Neural progenitor cell (in vitro differentiated cells): ENCODE data around the gene SLC43A2. TPM values are rescaled to one million over a fixed set of nuclear protein-coding genes. Genes with fewer than 3 reads are reported as not detected.
A peak's percentile ranks its signal among the peaks of the same experiment; 100 is the strongest.
"Not testable (repeated sequence)": the region's sequence is repeated elsewhere in the genome, so short reads cannot be mapped to it uniquely, and the experiment has no call there.

Experiments
- DNase-seq: peaks from one replicate; pipeline ENCODE4 v3.0.0-alpha.2; 2016; ENCODE audit warnings: low spot score
- H2AFZ ChIP-seq: fragments of 200-600 bp; sonication (generic); replicated peaks from 2 replicates; pipeline ENCODE4 v1.6.1; 2016; ENCODE audit warnings: antibody characterized with exemption
- H3F3A ChIP-seq: fragments of 200-600 bp; sonication (generic); 2 replicates; pipeline ENCODE4 v1.6.1; 2016; ENCODE audit warnings: antibody characterized with exemption, low read depth
- H3K27ac ChIP-seq: fragments of 200-600 bp; sonication (generic); 2 replicates; pipeline ENCODE4 v1.5.1; 2016; ENCODE audit warnings: mild to moderate bottlenecking
- H3K27me3 ChIP-seq: fragments of 200-600 bp; sonication (generic); 2 replicates; pipeline ENCODE4 v1.6.1; 2016; ENCODE audit warnings: mild to moderate bottlenecking, moderate library complexity
- H3K36me3 ChIP-seq: fragments of 200-600 bp; sonication (generic); 2 replicates; pipeline ENCODE4 v1.5.1; 2016
- H3K4me1 ChIP-seq: fragments of 200-600 bp; sonication (generic); 2 replicates; pipeline ENCODE4 v1.6.1; 2016; ENCODE audit warnings: mixed run types
- H3K4me2 ChIP-seq: fragments of 200-600 bp; sonication (generic); 2 replicates; pipeline ENCODE4 v1.6.1; 2016
- H3K4me3 ChIP-seq: fragments of 200-600 bp; sonication (generic); 2 replicates; pipeline ENCODE4 v1.5.1; 2016
- H3K79me2 ChIP-seq: fragments of 200-600 bp; sonication (generic); 2 replicates; pipeline ENCODE4 v1.6.1; 2016; ENCODE audit warnings: low read depth
- H3K9ac ChIP-seq: fragments of 200-600 bp; sonication (generic); 2 replicates; pipeline ENCODE4 v1.6.1; 2016
- H3K9me3 ChIP-seq: fragments of 200-600 bp; sonication (generic); 2 replicates; pipeline ENCODE4 v1.5.1; 2016; ENCODE audit warnings: low read depth
- H4K20me1 ChIP-seq: fragments of 200-600 bp; sonication (generic); 2 replicates; pipeline ENCODE4 v1.6.1; 2016; ENCODE audit warnings: low read depth
- H3K27ac Mint-ChIP-seq: 3 replicates; pipeline ENCODE4 v1.8.0; 2021; ENCODE audit warnings: mixed read lengths
- H3K27me3 Mint-ChIP-seq: 2 replicates; pipeline ENCODE4 v1.8.0; 2022; ENCODE audit warnings: low read depth, mild to moderate bottlenecking, inconsistent platforms, moderate library complexity, mixed read lengths; ENCODE audit not compliant: insufficient read depth
- H3K36me3 Mint-ChIP-seq: 3 replicates; pipeline ENCODE4 v1.8.0; 2021; ENCODE audit warnings: mixed read lengths
- H3K4me1 Mint-ChIP-seq: 3 replicates; pipeline ENCODE4 v1.8.0; 2021; ENCODE audit warnings: mixed read lengths
- H3K4me3 Mint-ChIP-seq: 3 replicates; pipeline ENCODE4 v1.8.0; 2021; ENCODE audit warnings: mild to moderate bottlenecking, moderate library complexity, mixed read lengths
- H3K9me3 Mint-ChIP-seq: 3 replicates; pipeline ENCODE4 v1.8.0; 2020; ENCODE audit warnings: mixed read lengths
- EZH2 ChIP-seq: fragments of 200-600 bp; sonication (generic); IDR thresholded peaks from 2 replicates; pipeline ENCODE4 v1.6.1; 2017; ENCODE audit warnings: antibody characterized with exemption, mild to moderate bottlenecking, moderate library complexity
- EZH2phosphoT487 ChIP-seq: fragments of 200-600 bp; sonication (generic); IDR thresholded peaks from 2 replicates; pipeline ENCODE4 v1.6.1; 2017; ENCODE audit warnings: antibody characterized with exemption
- total RNA-seq: library from RNA; depleted of rRNA; stranded (reverse); fragments of >200 nt; gene quantifications from 2 replicates; pipeline ENCODE4 v1.2.3, GENCODE V29; 2015; ENCODE audit warnings: low replicate concordance
- TF ChIP-seq, protein P1 (sequence below): fragments of 200-600 bp; sonication (generic); IDR thresholded peaks from 2 replicates; pipeline ENCODE4 v1.5.1; 2017; ENCODE audit warnings: antibody characterized with exemption, mild to moderate bottlenecking

SLC43A2 gene
- total RNA-seq, 1 donor from 2014 or later = 6.8 TPM

DNA sequence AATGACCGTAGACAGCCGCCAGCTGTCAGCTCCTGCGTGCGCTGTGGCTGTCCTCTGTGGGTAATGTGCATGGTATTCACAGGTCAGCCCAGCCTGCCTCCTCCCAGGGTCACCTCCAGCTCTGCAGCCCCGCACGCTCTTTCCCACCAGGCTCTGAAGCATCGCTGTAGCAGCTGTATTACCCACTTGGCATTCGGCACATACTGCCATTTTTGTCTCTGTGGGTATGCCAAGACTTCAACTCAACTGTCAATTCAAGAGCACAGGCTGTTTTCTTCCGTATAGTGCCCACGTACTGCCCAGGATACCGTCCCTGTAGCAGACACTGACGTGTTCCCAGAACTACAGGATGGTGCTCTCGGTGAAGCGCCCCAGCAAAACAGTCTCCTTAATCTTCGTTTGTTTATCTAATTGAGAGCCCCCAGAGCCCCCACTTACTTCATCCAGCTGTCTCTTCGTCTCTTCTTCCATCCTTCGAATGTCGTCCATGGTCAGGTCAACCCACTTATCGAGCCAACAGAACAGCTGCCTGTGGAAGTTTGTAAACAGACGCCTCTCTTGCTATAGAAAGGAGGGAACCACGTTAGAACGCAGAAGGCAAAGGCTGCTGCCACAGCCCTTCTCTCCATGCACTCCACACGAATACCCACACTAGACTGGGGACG is 94.8 kb downstream of the SLC43A2 start:
- no peaks in the 10 kb centered on the region for H3K4me1 Mint-ChIP-seq
- no peak overlapping the region for H3K27ac ChIP-seq
- TF ChIP-seq, protein P1, sequence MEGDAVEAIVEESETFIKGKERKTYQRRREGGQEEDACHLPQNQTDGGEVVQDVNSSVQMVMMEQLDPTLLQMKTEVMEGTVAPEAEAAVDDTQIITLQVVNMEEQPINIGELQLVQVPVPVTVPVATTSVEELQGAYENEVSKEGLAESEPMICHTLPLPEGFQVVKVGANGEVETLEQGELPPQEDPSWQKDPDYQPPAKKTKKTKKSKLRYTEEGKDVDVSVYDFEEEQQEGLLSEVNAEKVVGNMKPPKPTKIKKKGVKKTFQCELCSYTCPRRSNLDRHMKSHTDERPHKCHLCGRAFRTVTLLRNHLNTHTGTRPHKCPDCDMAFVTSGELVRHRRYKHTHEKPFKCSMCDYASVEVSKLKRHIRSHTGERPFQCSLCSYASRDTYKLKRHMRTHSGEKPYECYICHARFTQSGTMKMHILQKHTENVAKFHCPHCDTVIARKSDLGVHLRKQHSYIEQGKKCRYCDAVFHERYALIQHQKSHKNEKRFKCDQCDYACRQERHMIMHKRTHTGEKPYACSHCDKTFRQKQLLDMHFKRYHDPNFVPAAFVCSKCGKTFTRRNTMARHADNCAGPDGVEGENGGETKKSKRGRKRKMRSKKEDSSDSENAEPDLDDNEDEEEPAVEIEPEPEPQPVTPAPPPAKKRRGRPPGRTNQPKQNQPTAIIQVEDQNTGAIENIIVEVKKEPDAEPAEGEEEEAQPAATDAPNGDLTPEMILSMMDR = no peak
- TF ChIP-seq EZH2 (no peak), EZH2phosphoT487 (no peak)
- H3K9ac ChIP-seq = no peak overlapping the region
- H3K9me3 ChIP-seq = no peaks in the 10 kb centered on the region
- no peaks in the 10 kb centered on the region for H3K4me1 ChIP-seq
- no peaks in the 10 kb centered on the region for H4K20me1 ChIP-seq
- H2AFZ ChIP-seq = no peak overlapping the region
- no peak overlapping the region for H3K27ac Mint-ChIP-seq
- DNase-seq = no peak
- no peak overlapping the region for H3K4me3 ChIP-seq
- H3F3A ChIP-seq = no peaks in the 10 kb centered on the region
- H3K4me3 Mint-ChIP-seq = no peak overlapping the region
- H3K27me3 Mint-ChIP-seq = peaks cover 3% of the 10 kb centered on the region
- H3K4me2 ChIP-seq = no peak overlapping the region
- H3K27me3 ChIP-seq = no peaks in the 10 kb centered on the region
- H3K36me3 Mint-ChIP-seq = peaks cover 29% of the 10 kb centered on the region
- no peaks in the 10 kb centered on the region for H3K9me3 Mint-ChIP-seq
- H3K36me3 ChIP-seq = peaks cover 4% of the 10 kb centered on the region
- no peaks in the 10 kb centered on the region for H3K79me2 ChIP-seq

DNA sequence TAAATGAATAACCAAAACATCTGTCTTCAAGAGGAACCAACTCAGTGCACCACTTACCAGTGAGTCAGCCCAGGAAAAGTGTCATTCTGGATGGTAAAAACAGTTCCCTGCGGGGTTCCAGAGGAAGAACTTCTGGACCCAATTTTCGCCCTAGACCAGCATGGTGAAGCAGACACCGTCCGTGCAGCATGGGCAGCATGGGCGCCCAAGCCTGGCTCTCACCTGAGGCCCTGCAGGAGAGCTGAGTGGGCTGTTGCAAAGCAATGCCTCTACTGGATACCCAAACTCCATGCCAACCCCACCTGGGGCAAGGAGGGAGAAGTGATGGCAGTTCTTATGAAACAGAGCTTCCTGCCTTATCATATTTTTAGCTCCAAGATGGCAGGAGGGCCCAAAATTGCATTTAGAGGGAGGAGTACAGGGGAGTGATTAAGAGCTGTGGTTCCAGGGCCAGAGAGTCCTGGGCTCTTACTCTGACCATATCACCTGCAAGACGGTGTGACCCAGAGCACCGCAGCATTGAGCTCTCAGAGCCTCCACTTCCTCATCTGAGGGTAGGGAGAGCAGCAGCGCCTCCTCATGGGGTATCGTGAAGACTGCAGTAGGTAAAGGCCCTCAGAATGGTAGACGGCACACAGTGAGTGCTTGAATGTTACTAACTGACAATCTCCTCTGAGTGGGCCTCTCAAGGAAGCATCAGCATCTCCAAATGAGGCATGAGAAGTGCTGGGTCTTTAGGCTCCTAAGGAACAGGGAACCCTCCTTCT is 95.6 kb downstream of the SLC43A2 start:
- H3K4me2 ChIP-seq = no peak overlapping the region
- no peak overlapping the region for H3K27ac Mint-ChIP-seq
- no peaks in the 10 kb centered on the region for H3K9me3 Mint-ChIP-seq
- no peaks in the 10 kb centered on the region for H3K27me3 ChIP-seq
- H3K9me3 ChIP-seq = no peaks in the 10 kb centered on the region
- H3F3A ChIP-seq = no peaks in the 10 kb centered on the region
- no peak for TF ChIP-seq EZH2phosphoT487
- TF ChIP-seq, protein P1 = peak; percentile 63
- H3K36me3 ChIP-seq = peaks cover 4% of the 10 kb centered on the region
- H3K79me2 ChIP-seq = no peaks in the 10 kb centered on the region
- H3K4me1 Mint-ChIP-seq = no peaks in the 10 kb centered on the region
- no peak overlapping the region for H3K4me3 ChIP-seq
- H3K9ac ChIP-seq = no peak overlapping the region
- H2AFZ ChIP-seq = no peak overlapping the region
- no peaks in the 10 kb centered on the region for H3K4me1 ChIP-seq
- no peak overlapping the region for H3K4me3 Mint-ChIP-seq
- H3K27ac ChIP-seq = no peak overlapping the region
- DNase-seq = peak; percentile 69
- H4K20me1 ChIP-seq = no peaks in the 10 kb centered on the region
- H3K36me3 Mint-ChIP-seq = peaks cover 25% of the 10 kb centered on the region
- no peaks in the 10 kb centered on the region for H3K27me3 Mint-ChIP-seq

DNA sequence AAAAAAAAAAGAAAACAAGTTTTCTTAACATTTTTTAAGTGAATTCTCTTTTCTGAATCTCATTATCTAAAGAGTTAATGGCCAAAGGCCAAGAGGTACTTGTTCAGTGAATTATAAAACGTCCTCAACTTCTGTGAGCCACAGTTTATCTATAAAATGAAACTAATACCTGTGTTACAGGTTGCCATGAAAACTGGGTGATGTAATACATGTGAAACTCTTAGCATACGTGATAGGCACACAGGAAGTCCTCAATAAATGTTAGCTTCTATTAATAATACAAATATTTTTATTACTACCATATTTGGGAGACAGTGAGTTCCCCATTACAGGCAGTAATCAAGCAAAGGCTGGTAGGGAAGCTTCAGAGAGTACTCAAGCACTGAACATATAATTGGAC is 98.8 kb downstream of the SLC43A2 start:
- Mint-ChIP-seq H3K4me1 (no peaks in the 10 kb centered on the region), H3K9me3 (no peaks in the 10 kb centered on the region), H3K36me3 (peaks cover 15% of the 10 kb centered on the region), H3K27me3 (no peaks in the 10 kb centered on the region), H3K27ac (no peak overlapping the region), H3K4me3 (no peak overlapping the region)
- DNase-seq = no peak
- H3K4me1 ChIP-seq = no peaks in the 10 kb centered on the region
- no peaks in the 10 kb centered on the region for H4K20me1 ChIP-seq
- peaks cover 4% of the 10 kb centered on the region for H3K36me3 ChIP-seq
- no peak overlapping the region for H3K4me3 ChIP-seq
- no peaks in the 10 kb centered on the region for H3K9me3 ChIP-seq
- H3K27me3 ChIP-seq = no peaks in the 10 kb centered on the region
- no peak overlapping the region for H3K4me2 ChIP-seq
- no peak overlapping the region for H3K27ac ChIP-seq
- H3K79me2 ChIP-seq = no peaks in the 10 kb centered on the region
- no peaks in the 10 kb centered on the region for H3F3A ChIP-seq
- no peak for TF ChIP-seq EZH2
- TF ChIP-seq, protein P1 = no peak
- no peak overlapping the region for H3K9ac ChIP-seq
- H2AFZ ChIP-seq = no peak overlapping the region

DNA sequence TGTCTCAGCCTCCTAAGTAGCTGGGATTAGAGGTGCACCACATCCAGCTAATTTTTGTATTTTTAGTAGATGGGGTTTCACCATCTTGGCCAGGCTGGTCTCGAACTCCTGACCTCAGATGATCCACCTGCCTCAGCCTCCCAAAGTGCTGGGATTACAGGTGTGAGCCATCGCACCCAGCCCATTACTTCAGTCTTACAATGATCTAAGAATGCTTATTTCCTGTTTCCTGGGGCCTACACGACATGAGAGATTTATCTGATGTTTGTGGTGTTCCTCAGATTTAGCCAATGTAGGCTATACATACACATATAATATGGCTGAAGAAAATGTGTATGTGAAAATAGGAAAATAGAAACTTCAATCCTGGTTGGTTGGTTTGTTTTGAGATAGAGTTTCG is 101.8 kb downstream of the SLC43A2 start:
- H4K20me1 ChIP-seq, H3K9ac ChIP-seq, H3K4me3 ChIP-seq, H3K9me3 Mint-ChIP-seq, H3K36me3 ChIP-seq, H3F3A ChIP-seq, H3K4me3 Mint-ChIP-seq, H3K4me1 Mint-ChIP-seq, H2AFZ ChIP-seq, H3K27ac ChIP-seq, H3K4me2 ChIP-seq, H3K27me3 Mint-ChIP-seq, DNase-seq, H3K27ac Mint-ChIP-seq, H3K4me1 ChIP-seq, H3K79me2 ChIP-seq, H3K27me3 ChIP-seq, H3K36me3 Mint-ChIP-seq, H3K9me3 ChIP-seq: not testable (repeated sequence)
